GM18861 (cell line): ENCODE measurements around the gene RTN4.
"Not testable (repeated sequence)": the region's sequence is repeated elsewhere in the genome, so short reads cannot be mapped to it uniquely, and the experiment has no call there.

Source experiments
- ATAC-seq: cut with Tn5 transposase; IDR thresholded peaks from one replicate; pipeline ENCODE4 v1.9.1; 2021; ENCODE audit not compliant: unreplicated experiment

The RTN4 gene

GRCh38 chr2:55011831-55012671 lies 38.2 kb downstream of the RTN4 start:
- no peak for ATAC-seq

- ATAC-seq: no peak
Measured at GRCh38 chr2:55010915-55011314, 39.3 kb downstream of the RTN4 start.

GRCh38 chr2:55010149-55010591 lies 40.1 kb downstream of the RTN4 start:
- ATAC-seq: peak; percentile 91

GRCh38 chr2:55009277-55010060 lies 40.8 kb downstream of the RTN4 start:
- peak; percentile 1 for ATAC-seq

GRCh38 chr2:55006306-55006705 lies 43.9 kb downstream of the RTN4 start:
- no peak for ATAC-seq

- ATAC-seq: no peak
Measured at GRCh38 chr2:55003706-55004639, 46.3 kb downstream of the RTN4 start.

GRCh38 chr2:55001716-55002115 lies 48.5 kb downstream of the RTN4 start:
- ATAC-seq: no peak

- no peak for ATAC-seq
Measured at GRCh38 chr2:55000341-55000740, 49.9 kb downstream of the RTN4 start.

- ATAC-seq: no peak
Measured at GRCh38 chr2:54999182-54999581, 51.1 kb downstream of the RTN4 start.

- ATAC-seq: no peak
Measured at GRCh38 chr2:54997826-54998225, 52.4 kb downstream of the RTN4 start.

GRCh38 chr2:54995553-54995952 lies 54.7 kb downstream of the RTN4 start:
- no peak for ATAC-seq

- ATAC-seq: not testable (repeated sequence)
Measured at GRCh38 chr2:54990694-54991093, 59.6 kb downstream of the RTN4 start.

- ATAC-seq: no peak
Measured at GRCh38 chr2:54988612-54989011, 61.6 kb downstream of the RTN4 start.

GRCh38 chr2:54986264-54986663 lies 64.0 kb downstream of the RTN4 start:
- no peak for ATAC-seq

GRCh38 chr2:54984476-54984875 lies 65.8 kb downstream of the RTN4 start:
- ATAC-seq: no peak

GRCh38 chr2:54983345-54984220 lies 66.7 kb downstream of the RTN4 start:
- ATAC-seq: no peak

GRCh38 chr2:54981385-54981784 lies 68.9 kb downstream of the RTN4 start:
- no peak for ATAC-seq

GRCh38 chr2:54979321-54980044 lies 70.8 kb downstream of the RTN4 start:
- ATAC-seq: no peak

- ATAC-seq: peak; percentile 89
Measured at GRCh38 chr2:54977149-54977548, 73.1 kb downstream of the RTN4 start.
